Measurements from ENCODE around the gene C3orf22. TPM values are rescaled to one million over a fixed set of nuclear protein-coding genes. Genes with fewer than 3 reads are reported as not detected.
"Not testable (repeated sequence)": the region's sequence is repeated elsewhere in the genome, so short reads cannot be mapped to it uniquely, and the experiment has no call there.

C3orf22 gene
- total and polyA plus RNA-seq, 9 of the 15 experiments (the other 6 are each of a cell fraction or from before 2014, with no cell fraction given) = not detected

DNA sequence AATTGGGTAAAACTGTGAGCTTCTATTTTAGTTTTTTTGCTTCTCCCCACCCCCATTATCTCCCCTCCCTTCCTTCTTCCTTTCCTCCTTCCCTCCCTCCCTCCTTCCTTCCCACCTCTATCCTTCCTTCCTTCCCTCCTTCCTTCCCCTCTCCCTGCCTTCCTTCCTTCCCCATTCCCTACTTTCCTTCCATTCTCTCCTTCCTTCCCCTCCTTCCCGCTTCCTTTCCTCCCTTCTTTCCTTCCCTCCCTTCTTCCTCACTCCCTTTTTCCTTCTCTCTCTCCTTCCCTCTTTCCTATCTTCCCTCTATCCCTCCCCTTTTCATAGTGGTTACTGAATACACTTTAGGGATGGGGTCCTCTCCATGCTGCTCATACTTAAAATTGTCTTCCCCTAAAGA, 40.4 kb upstream of the C3orf22 start (continued):
- TF ChIP-seq, protein P1, sequence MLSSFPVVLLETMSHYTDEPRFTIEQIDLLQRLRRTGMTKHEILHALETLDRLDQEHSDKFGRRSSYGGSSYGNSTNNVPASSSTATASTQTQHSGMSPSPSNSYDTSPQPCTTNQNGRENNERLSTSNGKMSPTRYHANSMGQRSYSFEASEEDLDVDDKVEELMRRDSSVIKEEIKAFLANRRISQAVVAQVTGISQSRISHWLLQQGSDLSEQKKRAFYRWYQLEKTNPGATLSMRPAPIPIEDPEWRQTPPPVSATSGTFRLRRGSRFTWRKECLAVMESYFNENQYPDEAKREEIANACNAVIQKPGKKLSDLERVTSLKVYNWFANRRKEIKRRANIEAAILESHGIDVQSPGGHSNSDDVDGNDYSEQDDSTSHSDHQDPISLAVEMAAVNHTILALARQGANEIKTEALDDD (IDR thresholded peaks at IDR 0.05) = no peak

- H3K9me3 ChIP-seq (replicated peaks; ENCODE audit: control insufficient read depth, insufficient read depth, low read depth, low read length); H3K9ac ChIP-seq (ENCODE audit: insufficient read depth in 1 of 2, low read depth in 2 of 2, low read length in 2 of 2); H3K27me3 ChIP-seq (ENCODE audit: control insufficient read depth in 2 of 2, insufficient read depth in 2 of 2, low read length in 2 of 2); in situ Hi-C loops (cut with MboI); BruUV-seq (replicated peaks); H3K79me2 ChIP-seq (ENCODE audit: control insufficient read depth, insufficient read depth, low read length); intact Hi-C loops (cut with micrococcal nuclease); CTCF ChIA-PET (ENCODE audit: low intra/inter-chr PET ratio); H3K36me3 ChIP-seq (ENCODE audit: control insufficient read depth, insufficient read depth, low read length); FAIRE-seq; H3K4me3 ChIP-seq; H4K20me1 ChIP-seq (replicated peaks; ENCODE audit: control insufficient read depth, insufficient read depth, low read length); DNase-seq (ENCODE audit: extremely low read depth in 1 of 4, low spot score in 3 of 4); H3K9me1 ChIP-seq (ENCODE audit: control insufficient read depth, insufficient read depth, low read length); H2AFZ ChIP-seq (ENCODE audit: low read depth, low read length); H3K4me1 ChIP-seq (replicated peaks in 1 of 2; ENCODE audit: control insufficient read depth in 2 of 2, insufficient read depth in 2 of 2, low read length in 2 of 2); H3K27ac ChIP-seq (ENCODE audit: extremely low read depth, low read depth, low read length); H3K4me2 ChIP-seq (ENCODE audit: insufficient read depth, low read length); ATAC-seq: not testable (repeated sequence)
- 7% methylated on average over 3 of the region's 4 CpGs for WGBS (ENCODE audit: insufficient coverage, low coverage, missing lambda C conversion rate)
- POLR2A ChIA-PET = interaction anchor here (1.0 kb wide), 1 partner anchor 23 kb away, joined by 4 read pairs; no protein-coding TSS in a partner anchor
Measured at GRCh38 chr3:126595479-126595878, 36.7 kb upstream of the C3orf22 start.

DNA sequence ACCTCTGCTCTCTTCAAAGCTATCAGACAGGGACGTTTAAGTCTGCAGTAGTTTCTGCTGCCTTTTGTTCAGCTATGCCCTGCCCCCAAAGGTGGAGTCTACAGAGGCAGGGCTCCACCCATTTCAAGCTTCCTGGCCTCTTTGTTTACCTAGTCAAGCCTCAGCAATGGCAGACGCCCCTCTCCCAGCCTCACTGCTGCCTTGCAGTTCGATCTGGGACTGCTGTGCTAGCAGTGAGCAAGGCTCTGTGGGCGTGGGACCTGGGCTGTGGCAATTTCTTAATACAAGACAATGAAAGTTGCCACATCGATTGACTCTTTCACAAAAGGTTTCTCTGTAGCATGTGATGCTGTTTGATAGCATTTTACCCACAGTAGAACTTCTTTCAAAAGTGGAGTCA, 32.8 kb upstream of the C3orf22 start:
- H3K4me1 ChIP-seq (replicated peaks in 1 of 2; ENCODE audit: control insufficient read depth in 2 of 2, insufficient read depth in 2 of 2, low read length in 2 of 2); H3K4me3 ChIP-seq; BruUV-seq (replicated peaks); H3K36me3 ChIP-seq (ENCODE audit: control insufficient read depth, insufficient read depth, low read length); H3K27ac ChIP-seq (ENCODE audit: extremely low read depth, low read depth, low read length); intact Hi-C loops (cut with micrococcal nuclease); H3K27me3 ChIP-seq (ENCODE audit: control insufficient read depth in 2 of 2, insufficient read depth in 2 of 2, low read length in 2 of 2); H4K20me1 ChIP-seq (replicated peaks; ENCODE audit: control insufficient read depth, insufficient read depth, low read length); FAIRE-seq; H3K4me2 ChIP-seq (ENCODE audit: insufficient read depth, low read length); H3K79me2 ChIP-seq (ENCODE audit: control insufficient read depth, insufficient read depth, low read length); H3K9ac ChIP-seq (ENCODE audit: insufficient read depth in 1 of 2, low read depth in 2 of 2, low read length in 2 of 2); CTCF ChIA-PET (ENCODE audit: low intra/inter-chr PET ratio); in situ Hi-C loops (cut with MboI); H3K9me1 ChIP-seq (ENCODE audit: control insufficient read depth, insufficient read depth, low read length); H3K9me3 ChIP-seq (replicated peaks; ENCODE audit: control insufficient read depth, insufficient read depth, low read depth, low read length): not testable (repeated sequence)
- TF ChIP-seq FOXA3 (CRISPR knock-in tag; conservative IDR thresholded peaks at IDR 0.05 in 1 of 2, IDR thresholded peaks at IDR 0.05 in 1 of 2) (0 out of 4 replicates have a peak, but pooled peaks of 1 of the 2 experiments have one; percentile 30), FOXK2 (conservative IDR thresholded peaks at IDR 0.05 in 1 of 2, IDR thresholded peaks at IDR 0.05 in 1 of 2; ENCODE audit: low read depth in 2 of 2) (0 out of 4 replicates have a peak, but pooled peaks of 1 of the 2 experiments have one; percentile 29)
- POLR2A ChIA-PET = interaction anchor here (1.1 kb wide), 1 partner anchor 268 kb away, joined by 3 read pairs; no protein-coding TSS in a partner anchor
- 0% methylated on average over 4 of the region's 5 CpGs for WGBS (ENCODE audit: insufficient coverage, low coverage, missing lambda C conversion rate)
- ATAC-seq (peak; percentile 56; the same call in 1 of the 3 replicates), DNase-seq (ENCODE audit: extremely low read depth in 1 of 4, low spot score in 3 of 4) (peak in 1 of 4 experiments; percentile 7)
- peak overlapping the region; percentile 59; the same call in 1 of the 2 replicates for H2AFZ ChIP-seq (ENCODE audit: low read depth, low read length)

Data from K562 (cell line).